HG03175 (cell line): ENCODE results near the gene MYO1B.

Experiments used
- ATAC-seq: cut with Tn5 transposase; IDR thresholded peaks from one replicate; pipeline ENCODE4 v1.9.1; 2021; ENCODE audit warnings: mild to moderate bottlenecking, moderate library complexity; ENCODE audit not compliant: unreplicated experiment

Gene MYO1B

DNA sequence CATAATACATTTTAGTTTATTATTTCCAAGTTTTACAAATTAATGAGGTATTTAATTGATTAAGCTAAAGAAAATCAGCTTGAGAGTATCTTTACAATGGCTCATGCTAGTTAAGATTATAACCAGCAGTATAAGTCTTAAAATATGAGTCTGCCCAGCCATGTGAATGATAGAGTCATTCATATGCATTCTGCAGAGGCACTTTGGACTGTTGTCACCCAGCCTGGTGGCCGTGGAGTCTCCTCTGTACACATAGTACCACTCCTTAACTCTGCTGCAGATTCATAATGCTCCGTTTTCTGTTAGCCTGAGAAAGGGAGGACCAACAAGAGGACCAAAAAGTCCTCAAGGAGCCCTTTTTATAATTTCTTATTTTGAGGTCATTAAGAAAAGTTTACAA lies 148.8 kb downstream of the MYO1B start:
- ATAC-seq: no peak

DNA sequence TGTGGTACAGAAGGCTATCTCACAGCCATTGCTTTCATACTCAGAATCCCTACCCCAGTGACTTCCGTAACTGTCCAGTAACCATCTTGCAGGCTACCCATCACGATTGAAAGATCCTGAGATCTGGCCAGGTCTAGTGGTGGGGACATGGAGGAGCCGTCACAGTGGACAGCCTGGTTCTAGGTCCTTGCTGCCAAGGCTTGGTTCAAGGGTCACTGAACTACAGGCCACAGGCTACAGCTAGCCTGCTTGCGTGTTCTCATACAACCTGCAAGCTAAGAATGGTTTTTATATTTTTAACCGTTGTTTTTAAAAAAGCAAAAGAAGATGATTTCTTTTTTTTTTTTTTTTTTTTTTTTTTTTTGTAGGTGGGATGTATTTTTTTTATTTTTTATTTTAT lies 151.6 kb downstream of the MYO1B start:
- ATAC-seq: no peak

DNA sequence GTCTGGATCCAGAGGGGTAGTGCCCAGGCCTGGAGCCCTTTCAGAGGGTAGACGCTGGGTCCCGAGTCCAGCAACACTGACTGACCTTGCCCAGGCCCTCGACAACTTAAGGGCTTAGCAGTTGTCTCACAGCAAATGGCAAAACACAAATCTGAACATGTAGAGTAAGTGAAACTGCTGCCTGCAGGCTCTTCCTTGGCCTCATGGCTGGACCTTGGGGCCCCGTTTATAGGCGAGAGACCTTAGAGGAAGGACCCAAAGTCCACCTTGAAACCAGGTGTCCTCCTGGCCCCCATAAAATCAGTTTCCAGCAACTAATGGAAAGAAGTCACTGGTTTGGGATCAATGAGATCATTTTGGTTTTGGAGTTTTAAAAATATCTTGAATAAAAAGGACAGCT lies 154.4 kb downstream of the MYO1B start:
- ATAC-seq: no peak

DNA sequence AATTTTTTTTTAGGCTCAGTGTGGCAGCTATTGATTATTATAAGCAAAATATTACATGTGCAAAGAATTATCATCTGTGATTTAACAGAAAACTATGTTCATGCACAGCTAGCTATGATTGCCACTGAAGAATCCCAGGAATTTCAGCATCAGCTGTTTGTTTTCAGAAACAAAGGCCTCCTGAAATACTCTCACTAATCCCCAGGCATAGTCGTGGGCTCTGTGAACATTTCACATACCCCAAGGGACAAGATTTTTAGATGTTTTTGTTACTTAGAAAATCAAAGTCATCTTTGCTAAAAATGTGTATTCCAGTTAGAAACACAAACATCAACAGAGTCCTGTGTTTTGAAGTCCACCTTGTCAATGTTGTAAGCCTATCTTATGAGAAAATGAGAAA lies 156.1 kb downstream of the MYO1B start:
- no peak for ATAC-seq

DNA sequence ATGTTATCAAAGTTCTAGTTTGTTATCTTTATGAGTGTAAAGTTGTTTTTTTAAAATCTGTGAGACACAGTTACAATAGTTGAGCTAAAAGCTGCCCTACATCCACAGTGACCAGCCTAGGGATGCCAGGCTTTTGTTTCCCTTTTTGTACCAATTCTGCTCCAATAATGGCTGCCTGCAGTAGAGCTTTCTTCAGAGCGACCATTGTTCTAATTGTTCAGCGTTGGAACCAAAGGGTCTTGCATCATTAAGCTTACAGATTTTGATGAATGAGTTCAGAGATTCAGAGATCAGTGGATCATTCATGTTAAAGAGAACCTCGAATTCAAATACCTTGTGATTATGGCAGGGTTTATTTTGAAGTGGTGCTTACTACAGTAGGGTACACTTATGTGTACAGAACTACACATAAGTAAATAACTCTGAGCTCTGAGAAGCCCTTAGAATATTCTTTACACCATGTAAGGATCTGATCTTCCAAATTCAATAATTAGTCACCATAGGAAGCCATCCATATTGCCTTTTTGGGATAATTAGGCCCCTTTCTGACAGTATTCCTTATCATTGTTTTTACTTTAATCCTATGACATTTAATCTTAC lies 157.9 kb downstream of the MYO1B start:
- ATAC-seq: no peak

DNA sequence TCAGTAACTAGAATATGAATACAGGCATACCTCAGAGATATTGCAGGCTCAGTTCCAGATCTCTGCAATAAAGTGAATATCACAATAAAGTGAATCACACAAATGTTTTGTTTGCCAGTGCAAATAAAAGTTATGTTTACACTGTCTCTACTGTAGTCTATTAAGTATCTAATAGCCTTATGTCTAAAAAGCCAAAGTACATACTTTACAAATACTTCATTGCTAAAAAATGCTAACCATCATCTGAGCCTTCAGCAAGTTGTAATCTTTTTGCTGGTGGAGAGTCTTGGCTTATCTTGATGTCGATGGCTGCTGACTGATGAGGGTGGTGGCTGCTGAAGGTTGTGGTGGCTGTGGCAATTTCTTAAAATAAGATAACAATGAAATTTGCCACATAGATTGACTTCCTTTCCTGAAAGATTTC lies 159.4 kb downstream of the MYO1B start:
- no peak for ATAC-seq

DNA sequence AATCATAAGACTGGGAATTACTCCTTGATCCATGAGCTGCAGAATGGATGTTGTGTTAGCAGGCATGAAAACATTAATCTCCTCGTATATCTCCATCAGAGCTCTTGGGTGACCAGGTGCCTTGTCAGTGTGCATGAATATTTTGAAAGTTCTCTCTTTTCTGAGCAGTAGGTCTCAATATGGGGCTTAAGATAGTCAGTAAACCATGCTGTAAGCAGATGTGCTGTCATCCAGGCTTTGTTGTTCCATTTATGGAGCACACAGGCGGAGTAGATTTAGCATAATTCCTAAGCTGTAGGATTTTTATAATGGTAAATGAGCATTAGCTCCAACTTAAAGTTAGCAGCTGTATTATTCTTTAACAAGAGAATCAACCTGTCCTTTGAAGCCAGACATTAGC lies 160.3 kb downstream of the MYO1B start:
- ATAC-seq: no peak

DNA sequence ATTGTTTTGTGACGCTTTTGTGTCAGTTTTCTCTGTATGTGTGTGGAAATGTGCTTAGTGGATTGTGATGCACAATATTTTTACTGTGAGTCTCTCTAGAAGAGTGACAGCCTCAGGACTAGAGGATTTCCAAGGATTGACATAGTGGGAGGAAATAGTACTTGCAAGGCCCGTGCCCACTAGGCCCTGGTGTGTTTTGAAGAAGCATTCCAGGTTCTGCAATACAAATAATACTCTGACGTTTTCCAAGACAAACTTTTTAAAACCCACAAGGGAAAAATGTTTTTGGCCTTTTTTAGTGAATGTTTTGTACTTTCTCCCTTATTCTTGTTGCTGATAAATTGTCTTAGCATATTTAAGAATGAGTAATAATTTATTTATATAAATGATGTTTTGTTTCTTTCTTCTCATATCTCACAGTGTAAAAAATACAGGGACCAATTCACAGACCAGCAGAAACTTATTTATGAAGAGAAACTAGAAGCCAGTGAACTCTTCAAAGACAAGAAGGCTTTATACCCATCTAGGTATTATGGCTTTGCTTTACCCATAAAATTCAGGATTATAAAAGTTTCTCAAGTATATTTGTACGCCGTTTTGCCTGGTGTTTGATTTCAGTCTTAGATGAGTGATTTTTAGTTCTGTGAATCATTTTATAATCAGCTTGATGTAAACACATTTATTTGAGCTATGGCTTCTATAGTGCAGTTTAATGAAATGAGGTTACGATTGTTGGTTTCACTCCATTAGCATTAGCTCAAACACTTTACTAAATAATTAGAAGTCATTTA lies 165.6 kb downstream of the MYO1B start:
- no peak for ATAC-seq

DNA sequence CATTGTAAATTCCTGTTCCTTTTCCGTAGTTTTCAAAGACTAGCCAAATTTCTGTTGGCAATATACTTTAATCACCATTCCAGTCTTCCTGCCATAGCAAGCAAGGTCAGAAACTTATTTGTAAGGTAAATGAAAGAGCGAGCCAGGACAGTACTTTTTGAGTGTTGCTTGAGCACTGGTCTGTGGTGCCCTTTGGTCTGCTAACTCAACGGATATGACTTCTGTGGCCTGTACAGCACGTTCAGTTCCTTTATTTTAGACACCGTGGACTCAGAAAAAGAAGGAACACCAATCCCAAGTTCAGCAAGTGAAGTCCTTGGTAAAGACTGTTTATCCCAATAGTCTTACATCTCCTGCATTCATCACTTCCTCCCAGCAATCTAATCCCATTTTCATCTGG lies 166.3 kb downstream of the MYO1B start:
- ATAC-seq: no peak

DNA sequence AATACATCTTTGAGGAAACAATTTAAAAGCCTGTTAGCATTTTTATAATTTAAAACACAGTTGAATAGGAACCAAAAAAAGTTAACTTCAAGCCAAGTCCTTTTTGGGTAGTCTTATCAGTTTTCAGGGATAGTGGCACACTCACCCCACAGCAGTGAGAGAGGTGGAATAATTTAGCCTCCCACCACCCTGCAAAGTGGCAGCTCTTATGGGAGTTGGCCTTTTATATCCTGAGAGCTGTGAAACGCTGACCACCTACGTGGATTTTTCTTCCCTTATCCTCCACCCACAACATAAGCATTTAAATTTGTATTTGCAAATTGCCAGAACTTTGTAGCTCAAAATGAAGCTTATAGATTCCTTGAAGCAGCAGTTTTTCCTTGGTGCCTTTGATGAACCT lies 167.1 kb downstream of the MYO1B start:
- ATAC-seq: no peak

DNA sequence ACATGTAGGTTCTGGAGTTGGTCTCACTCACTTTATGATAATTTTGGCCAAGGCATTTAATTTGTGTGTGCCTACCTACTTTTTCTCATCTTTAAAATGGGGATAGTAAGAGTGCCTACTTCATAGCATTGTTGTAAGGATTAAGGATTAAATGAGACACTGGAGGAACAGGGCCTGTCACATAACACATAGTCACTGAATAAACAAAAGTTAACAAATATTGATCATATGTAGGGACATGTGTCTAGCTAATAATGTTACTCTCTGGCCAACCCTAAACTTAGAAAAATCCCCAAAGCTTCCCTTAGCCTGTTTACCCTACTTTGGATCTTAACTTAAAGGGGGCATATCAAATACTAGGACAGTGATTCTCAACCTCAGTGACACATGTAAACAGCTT lies 169.9 kb downstream of the MYO1B start:
- ATAC-seq: no peak

DNA sequence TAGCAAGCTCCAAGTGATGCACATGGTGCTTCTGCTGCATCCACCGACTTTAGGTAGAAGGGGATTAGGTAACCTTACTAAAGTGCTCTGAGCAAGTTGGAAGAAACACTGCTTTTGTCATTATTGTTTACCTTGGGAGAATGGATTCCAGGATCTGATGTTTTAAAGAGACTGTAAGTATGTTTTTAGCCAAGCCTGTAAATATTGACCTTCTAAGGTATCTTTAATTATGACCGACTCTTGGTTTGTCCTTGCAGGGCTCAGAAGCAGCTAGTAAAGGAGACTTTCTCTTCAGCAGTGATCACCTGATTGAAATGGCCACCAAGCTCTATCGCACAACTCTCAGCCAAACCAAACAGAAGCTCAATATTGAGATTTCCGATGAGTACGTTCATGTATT lies 170.7 kb downstream of the MYO1B start:
- ATAC-seq: no peak

DNA sequence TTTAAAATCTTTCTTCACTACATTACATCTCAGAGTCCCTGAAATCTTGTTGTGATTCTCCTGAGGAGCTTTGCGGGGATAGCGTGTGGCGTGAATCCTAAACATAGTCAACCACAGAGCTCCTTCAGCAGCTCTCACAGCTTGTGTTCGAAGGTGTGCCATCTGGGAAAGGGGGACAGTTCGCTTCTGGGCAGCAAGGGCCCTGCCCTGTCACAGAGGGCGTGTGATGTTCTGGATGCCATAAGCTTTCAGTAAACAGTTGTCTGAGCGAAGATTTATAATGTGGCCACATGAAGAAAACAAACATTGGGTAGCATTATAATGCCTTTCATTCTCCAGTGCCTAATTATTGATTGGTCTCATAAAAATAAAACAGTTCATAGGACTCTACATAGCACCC lies 172.5 kb downstream of the MYO1B start:
- no peak for ATAC-seq

DNA sequence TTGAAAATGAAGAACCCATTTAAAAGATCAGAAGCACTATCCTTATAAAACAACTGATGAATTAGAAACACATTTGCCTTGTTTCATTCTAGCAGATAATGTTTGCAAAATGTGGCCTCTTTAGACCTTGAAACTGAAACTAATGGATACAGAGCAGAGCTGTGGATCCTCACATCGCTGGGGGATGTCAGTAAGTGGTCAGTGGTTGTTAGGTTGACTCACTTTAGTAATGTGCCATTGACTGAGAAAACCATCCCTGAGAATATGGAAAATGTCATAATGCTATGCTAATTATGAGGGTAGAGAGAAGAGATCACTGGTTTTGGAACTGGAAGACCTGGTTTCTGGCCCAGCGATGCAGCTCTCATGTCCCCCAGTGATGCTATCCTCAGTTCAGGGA lies 176.7 kb downstream of the MYO1B start:
- no peak for ATAC-seq

DNA sequence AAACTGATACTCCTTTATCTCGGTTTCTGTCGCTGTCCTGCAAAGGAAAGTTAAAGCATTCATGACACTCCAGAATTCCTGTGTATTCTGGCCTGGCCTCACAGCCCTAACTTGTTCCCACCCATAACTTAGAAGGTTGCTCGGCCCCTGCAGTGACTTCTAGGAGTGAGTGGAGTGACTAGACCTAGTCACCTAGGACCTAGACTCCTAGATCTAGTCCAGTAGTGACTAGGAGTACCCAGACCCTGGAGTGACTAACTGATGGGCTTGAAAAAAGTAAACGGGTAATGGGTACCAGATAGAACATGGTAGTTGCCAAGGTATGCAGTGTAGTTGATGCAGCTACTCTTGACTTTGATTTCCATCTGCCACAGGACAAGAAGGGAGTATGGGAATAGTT lies 181.8 kb downstream of the MYO1B start:
- ATAC-seq: no peak

DNA sequence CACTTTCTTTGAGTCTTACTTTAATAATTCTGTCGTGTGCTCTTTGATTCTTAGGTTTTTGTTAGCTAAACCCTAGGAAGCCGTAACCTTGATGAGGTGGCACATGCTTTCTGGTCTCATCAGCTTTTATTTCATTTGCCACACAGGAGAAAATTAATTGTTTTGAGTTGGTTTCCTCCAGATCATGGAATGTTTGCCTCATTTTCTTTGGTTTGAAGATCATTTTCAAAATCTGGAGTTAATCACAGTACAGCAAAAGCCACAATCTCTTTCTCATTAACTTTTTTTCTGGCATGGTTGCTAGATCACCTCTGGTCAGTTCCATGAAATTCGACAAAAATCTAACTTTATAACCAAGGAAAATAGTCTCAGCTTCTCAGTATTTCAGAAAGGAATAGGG lies 182.9 kb downstream of the MYO1B start:
- no peak for ATAC-seq

DNA sequence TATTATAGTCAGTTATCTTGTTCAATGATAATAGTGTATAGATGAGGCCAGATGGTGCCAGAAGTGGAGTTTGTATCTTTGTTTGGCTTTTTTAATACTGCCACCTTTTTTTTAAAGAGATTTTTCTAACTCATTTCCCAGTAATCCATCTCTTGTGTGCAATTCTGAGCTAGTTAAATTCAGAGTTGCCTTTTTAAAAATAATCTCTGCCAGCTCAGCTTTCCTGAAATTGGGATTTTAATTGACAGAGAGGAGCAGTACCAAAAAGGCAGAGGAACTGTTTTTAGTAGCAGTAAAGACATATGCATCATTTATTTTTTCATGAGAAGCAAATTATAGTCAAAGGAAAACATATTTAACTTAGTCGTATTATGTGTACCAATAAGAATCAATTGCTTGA lies 185.3 kb downstream of the MYO1B start:
- ATAC-seq: no peak

DNA sequence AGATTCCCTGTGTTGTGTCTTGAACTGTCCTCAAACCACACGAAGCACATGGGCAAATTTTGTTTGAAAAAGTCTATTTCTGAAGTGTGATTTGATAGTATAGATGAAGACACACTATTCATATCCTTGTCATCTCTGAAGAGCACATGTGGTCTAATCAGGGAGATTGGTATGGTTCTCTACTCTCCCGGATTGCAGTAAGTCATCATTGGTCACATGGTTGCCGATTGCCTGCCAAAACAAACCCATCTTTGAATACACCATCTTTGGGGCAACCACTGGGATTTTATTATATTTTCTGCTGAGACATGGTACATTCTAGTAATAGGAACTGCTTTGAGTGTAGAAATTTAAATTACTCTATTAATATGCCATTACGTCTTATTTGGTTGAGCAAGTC lies 186.9 kb downstream of the MYO1B start:
- no peak for ATAC-seq

DNA sequence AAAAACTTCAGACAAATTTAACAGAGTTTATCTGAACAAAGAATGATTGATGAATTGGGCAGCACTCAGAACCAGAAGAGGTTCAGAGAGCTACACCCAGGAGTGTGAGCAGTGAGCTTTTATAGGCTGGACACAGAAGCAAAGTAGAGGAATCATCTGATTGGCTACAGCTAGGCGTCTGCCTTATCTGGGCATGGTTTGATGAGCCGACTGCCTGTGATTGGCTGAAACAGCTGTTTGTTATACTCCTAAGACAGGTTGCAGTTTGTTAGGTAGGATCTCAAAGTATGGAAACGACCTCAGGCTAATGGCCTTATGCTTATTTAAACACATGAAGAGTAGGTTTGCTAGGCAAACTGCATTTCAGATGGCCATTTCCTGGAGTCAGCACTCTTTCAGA lies 188.9 kb downstream of the MYO1B start:
- ATAC-seq: no peak

DNA sequence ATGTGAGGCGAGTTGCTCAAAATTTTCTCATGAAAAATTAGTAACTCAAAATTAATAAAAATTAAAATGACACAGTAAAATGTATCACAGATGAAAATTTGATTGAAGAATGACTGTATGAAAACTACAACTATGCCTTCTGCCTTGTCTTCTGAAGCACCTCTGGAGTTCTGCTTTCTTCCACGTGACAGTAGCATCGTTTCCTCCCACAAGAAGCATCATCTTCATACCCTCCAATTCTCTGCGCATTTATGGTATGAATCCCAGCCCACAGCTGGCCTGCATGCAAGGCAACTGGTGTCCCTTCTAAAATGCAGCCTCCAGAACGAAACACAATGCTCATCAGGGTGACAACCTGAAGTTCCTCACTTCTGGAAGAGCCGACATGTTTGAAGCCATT lies 189.9 kb downstream of the MYO1B start:
- ATAC-seq: no peak

DNA sequence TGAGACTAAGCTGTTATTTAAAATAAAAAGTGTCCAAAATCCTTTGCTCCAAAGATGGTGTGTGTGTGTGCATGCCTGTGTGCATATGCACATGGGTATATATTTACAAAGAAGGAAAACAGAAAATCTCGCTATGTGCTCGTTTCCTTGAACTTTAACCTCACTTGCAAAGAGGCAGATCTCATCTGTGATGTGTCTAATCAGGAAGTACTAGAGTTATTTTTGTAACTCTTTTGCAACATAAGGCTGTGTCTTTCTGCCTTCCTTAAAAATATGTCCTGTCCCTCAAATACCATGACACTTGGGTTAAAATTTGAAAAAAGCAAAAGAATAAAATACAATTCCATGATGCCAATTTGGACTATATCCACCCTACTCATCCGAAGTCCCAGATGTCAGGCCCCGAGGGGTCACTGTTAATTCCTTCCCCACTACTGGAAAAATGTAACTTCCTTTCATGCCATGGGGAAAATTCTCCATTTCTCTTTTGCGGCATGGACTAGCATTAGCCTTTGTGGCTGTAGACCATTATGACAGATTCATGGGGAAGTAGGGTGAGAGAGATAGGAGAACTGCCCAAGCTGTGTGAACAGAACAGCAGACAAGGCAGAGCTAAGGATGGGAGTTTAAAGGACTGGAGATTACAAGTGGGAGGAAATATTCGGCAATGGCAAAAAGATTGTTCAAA lies 191.3 kb downstream of the MYO1B start:
- ATAC-seq: no peak

DNA sequence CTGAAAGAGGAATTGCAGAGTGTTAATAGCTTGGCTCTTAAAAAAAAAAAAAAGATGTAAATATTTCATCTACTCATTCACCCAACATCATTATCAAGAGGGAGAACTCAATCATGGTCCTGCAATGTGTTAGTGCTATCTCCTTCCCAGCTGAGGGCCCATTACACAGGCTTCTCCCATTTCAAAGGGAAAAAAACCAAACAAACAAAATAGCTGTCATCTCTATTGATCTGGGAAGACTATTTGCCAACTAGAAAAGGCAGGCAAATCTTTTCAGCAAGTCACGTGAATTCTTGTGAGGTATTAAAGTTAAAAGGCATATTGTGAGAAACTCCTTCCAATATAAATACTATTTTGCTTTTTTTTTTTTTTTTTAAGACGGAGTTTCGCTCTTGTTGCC lies 194.3 kb downstream of the MYO1B start:
- no peak for ATAC-seq
